ENCODE measurements around the gene COP1. TPM values are rescaled to one million over a fixed set of nuclear protein-coding genes. Genes with fewer than 3 reads are reported as not detected.

The COP1 gene
- total and polyA plus RNA-seq, 2 of the 13 experiments (the other 11 are each of a cell fraction or from before 2014, with no cell fraction given) = 20.5 to 51.3 TPM

DNA sequence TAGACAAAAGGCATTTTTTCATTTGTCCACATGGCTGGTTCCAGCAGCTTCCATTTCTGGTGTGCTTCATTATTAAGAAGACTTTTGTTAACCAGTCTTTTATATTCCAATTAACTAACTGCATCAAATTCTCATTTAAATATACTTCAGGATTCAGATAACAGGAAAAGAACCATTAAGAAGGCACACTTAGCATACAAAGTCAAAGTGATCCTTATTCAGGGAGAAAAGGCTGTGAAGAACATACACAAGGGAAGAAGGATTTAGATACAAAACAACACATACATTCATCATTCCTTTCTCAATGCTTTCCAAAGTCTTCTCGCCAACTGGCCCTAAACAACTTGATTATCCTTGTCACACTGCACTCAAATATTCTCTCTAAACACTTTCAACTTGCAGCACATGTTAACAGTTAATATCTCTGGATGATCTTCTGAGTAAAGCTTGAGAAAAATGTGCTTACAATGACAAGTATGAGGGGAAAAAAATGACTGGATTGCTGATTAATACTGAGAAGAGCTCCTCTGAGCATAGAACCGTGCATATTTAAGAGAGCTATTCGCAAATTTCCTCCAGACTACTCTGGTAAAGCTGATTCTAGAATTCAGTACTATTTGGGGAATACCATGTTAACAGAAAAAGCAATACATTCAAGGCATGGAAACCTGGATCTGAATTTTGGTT is 238.5 kb downstream of the COP1 start (continued):
- TF ChIP-seq, protein P1, sequence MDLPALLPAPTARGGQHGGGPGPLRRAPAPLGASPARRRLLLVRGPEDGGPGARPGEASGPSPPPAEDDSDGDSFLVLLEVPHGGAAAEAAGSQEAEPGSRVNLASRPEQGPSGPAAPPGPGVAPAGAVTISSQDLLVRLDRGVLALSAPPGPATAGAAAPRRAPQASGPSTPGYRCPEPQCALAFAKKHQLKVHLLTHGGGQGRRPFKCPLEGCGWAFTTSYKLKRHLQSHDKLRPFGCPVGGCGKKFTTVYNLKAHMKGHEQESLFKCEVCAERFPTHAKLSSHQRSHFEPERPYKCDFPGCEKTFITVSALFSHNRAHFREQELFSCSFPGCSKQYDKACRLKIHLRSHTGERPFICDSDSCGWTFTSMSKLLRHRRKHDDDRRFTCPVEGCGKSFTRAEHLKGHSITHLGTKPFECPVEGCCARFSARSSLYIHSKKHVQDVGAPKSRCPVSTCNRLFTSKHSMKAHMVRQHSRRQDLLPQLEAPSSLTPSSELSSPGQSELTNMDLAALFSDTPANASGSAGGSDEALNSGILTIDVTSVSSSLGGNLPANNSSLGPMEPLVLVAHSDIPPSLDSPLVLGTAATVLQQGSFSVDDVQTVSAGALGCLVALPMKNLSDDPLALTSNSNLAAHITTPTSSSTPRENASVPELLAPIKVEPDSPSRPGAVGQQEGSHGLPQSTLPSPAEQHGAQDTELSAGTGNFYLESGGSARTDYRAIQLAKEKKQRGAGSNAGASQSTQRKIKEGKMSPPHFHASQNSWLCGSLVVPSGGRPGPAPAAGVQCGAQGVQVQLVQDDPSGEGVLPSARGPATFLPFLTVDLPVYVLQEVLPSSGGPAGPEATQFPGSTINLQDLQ (CRISPR knock-in tag; IDR thresholded peaks at IDR 0.05) = no peak
- TF ChIP-seq, protein P2, sequence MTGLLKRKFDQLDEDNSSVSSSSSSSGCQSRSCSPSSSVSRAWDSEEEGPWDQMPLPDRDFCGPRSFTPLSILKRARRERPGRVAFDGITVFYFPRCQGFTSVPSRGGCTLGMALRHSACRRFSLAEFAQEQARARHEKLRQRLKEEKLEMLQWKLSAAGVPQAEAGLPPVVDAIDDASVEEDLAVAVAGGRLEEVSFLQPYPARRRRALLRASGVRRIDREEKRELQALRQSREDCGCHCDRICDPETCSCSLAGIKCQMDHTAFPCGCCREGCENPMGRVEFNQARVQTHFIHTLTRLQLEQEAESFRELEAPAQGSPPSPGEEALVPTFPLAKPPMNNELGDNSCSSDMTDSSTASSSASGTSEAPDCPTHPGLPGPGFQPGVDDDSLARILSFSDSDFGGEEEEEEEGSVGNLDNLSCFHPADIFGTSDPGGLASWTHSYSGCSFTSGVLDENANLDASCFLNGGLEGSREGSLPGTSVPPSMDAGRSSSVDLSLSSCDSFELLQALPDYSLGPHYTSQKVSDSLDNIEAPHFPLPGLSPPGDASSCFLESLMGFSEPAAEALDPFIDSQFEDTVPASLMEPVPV (CRISPR knock-in tag; IDR thresholded peaks at IDR 0.05) = no peak
- TF ChIP-seq, protein P3, sequence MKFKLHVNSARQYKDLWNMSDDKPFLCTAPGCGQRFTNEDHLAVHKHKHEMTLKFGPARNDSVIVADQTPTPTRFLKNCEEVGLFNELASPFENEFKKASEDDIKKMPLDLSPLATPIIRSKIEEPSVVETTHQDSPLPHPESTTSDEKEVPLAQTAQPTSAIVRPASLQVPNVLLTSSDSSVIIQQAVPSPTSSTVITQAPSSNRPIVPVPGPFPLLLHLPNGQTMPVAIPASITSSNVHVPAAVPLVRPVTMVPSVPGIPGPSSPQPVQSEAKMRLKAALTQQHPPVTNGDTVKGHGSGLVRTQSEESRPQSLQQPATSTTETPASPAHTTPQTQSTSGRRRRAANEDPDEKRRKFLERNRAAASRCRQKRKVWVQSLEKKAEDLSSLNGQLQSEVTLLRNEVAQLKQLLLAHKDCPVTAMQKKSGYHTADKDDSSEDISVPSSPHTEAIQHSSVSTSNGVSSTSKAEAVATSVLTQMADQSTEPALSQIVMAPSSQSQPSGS (CRISPR knock-in tag; IDR thresholded peaks at IDR 0.05) = no peak
- no peak for TF ChIP-seq XBP1 (CRISPR knock-in tag; IDR thresholded peaks at IDR 0.05)
- TF ChIP-seq ZNF343 (CRISPR knock-in tag; IDR thresholded peaks at IDR 0.05) = no peak
- TF ChIP-seq, protein P4, sequence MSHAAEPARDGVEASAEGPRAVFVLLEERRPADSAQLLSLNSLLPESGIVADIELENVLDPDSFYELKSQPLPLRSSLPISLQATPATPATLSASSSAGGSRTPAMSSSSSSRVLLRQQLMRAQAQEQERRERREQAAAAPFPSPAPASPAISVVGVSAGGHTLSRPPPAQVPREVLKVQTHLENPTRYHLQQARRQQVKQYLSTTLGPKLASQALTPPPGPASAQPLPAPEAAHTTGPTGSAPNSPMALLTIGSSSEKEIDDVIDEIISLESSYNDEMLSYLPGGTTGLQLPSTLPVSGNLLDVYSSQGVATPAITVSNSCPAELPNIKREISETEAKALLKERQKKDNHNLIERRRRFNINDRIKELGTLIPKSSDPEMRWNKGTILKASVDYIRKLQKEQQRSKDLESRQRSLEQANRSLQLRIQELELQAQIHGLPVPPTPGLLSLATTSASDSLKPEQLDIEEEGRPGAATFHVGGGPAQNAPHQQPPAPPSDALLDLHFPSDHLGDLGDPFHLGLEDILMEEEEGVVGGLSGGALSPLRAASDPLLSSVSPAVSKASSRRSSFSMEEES (CRISPR knock-in tag; IDR thresholded peaks at IDR 0.05) = no peak
- TF ChIP-seq ZSCAN22 (CRISPR knock-in tag; IDR thresholded peaks at IDR 0.05) = no peak
- TF ChIP-seq TAF1 (CRISPR knock-in tag; IDR thresholded peaks at IDR 0.05) = no peak
- no peak for TF ChIP-seq ZNF354B (CRISPR knock-in tag; IDR thresholded peaks at IDR 0.05)
- TF ChIP-seq MYNN (CRISPR knock-in tag; IDR thresholded peaks at IDR 0.05; ENCODE audit: low read depth) = no peak

Data from HepG2 (cell line).